ENCODE measurements around the gene AFAP1. TPM values are rescaled to one million over a fixed set of nuclear protein-coding genes. Genes with fewer than 3 reads are reported as not detected.

Gene AFAP1
- total and polyA plus RNA-seq, 2 of the 4 experiments (the other 2 are of a cell fraction) = 48.2 to 80.9 TPM

GRCh38 chr4:7710576-7711306 is 228.9 kb downstream of the AFAP1 start:
- no peaks in the 10 kb centered on the region for H3K79me1 ChIP-seq (ENCODE audit: low read depth in 1 of 2, low read length in 2 of 2)
- no peak overlapping the region for H3K4me3 ChIP-seq (ENCODE audit: insufficient read depth, low read depth, low read length)
- H2AK9ac ChIP-seq (replicated peaks; ENCODE audit: low read depth, low read length, poor library complexity) = no peak overlapping the region
- H3K56ac ChIP-seq (ENCODE audit: extremely low read depth, insufficient read depth, low read length) = no peak overlapping the region
- H2AK5ac ChIP-seq (ENCODE audit: low read depth, low read length) = no peak overlapping the region
- no peak overlapping the region for H2BK120ac ChIP-seq (ENCODE audit: low read depth, low read length)
- ChIA-PET POLR2A (ENCODE audit: unreplicated experiment) (no interaction called here), CTCF (no interaction called here)
- WGBS, 2 experiments (ENCODE audit: extremely low coverage in 2 of 2, insufficient read length in 1 of 2) = 75% methylated on average over 13 of the region's 21 CpGs; no CpG with 5 or more reads in 1 of the 2 experiments
- no peak overlapping the region for H3K27ac ChIP-seq (ENCODE audit: insufficient read depth, low read length)
- ATAC-seq (ENCODE audit: low read depth) = no peak
- no peaks in the 10 kb centered on the region for H3K36me3 ChIP-seq (ENCODE audit: control insufficient read depth, insufficient read depth, low read length)
- no peak overlapping the region for H3K18ac ChIP-seq (ENCODE audit: low read depth, low read length)
- H3K4me1 ChIP-seq (ENCODE audit: control insufficient read depth, insufficient read depth, low read length) = no peaks in the 10 kb centered on the region
- H2BK20ac ChIP-seq (ENCODE audit: low read depth, low read length) = no peak overlapping the region
- H4K5ac ChIP-seq (ENCODE audit: low read depth, low read length) = no peak overlapping the region
- no peak overlapping the region for H3K14ac ChIP-seq (replicated peaks; ENCODE audit: low read depth, low read length)
- H4K20me1 ChIP-seq (ENCODE audit: insufficient read depth, low read length) = no peaks in the 10 kb centered on the region
- H3K27me3 ChIP-seq (ENCODE audit: control insufficient read depth, insufficient read depth, low read length) = peaks cover 43% of the 10 kb centered on the region
- in situ Hi-C loops (cut with MboI; ENCODE audit: low sequenced_read_pairs) (no loop called here), intact Hi-C loops (cut with micrococcal nuclease) (no loop called here), dilution Hi-C loops (cut with HindIII; ENCODE audit: low sequenced_read_pairs, unreplicated experiment) (no loop called here)
- H3K9me1 ChIP-seq (ENCODE audit: insufficient read depth, low read length) = no peaks in the 10 kb centered on the region
- TF ChIP-seq SMC3 (IDR thresholded peaks at IDR 0.05; ENCODE audit: low read depth, low read length) = no peak
- TF ChIP-seq MAFK (IDR thresholded peaks at IDR 0.05; ENCODE audit: low read depth, low read length) = no peak
- no peak overlapping the region for H3K4ac ChIP-seq (ENCODE audit: low read depth, low read length)
- H3K9me3 ChIP-seq (ENCODE audit: control insufficient read depth, insufficient read depth, low read length) = peaks cover 5% of the 10 kb centered on the region
- H3K23ac ChIP-seq (ENCODE audit: low read depth, low read length) = no peak overlapping the region
- DNase-seq = no peak
- no peak overlapping the region for H4K8ac ChIP-seq (ENCODE audit: low read depth in 2 of 2, low read length in 2 of 2)
- BruUV-seq (replicated peaks) = no TSS peak
- H4K91ac ChIP-seq (ENCODE audit: insufficient read depth, low read depth, low read length) = no peak overlapping the region
- H3K9ac ChIP-seq (ENCODE audit: low read depth, low read length) = no peak overlapping the region
- no peak overlapping the region for H2BK15ac ChIP-seq (ENCODE audit: low read depth, low read length)
- no peak overlapping the region for H2AFZ ChIP-seq (replicated peaks; ENCODE audit: low read length, poor library complexity)
- no peak overlapping the region for H2BK5ac ChIP-seq (ENCODE audit: low read depth, low read length, poor library complexity, severe bottlenecking)
- no peak overlapping the region for H3K4me2 ChIP-seq (ENCODE audit: low read depth, low read length)

Measured in IMR-90 (cell line).